Liver (tissue), 3 donors: ENCODE results near the gene HMGCS1.

ENCODE experiments used
- EGR1 ChIP-seq, 2 donors: IDR thresholded peaks; 2 replicates each; pipeline ENCODE4 v1.6.1; 2016 to 2018; ENCODE audit warnings: antibody characterized with exemption in 2 of 2, low read depth in 2 of 2
- FOXA1 ChIP-seq: IDR thresholded peaks from 2 replicates; pipeline ENCODE4 v1.6.1; 2016; ENCODE audit warnings: antibody characterized with exemption
- JUND ChIP-seq, 2 donors: IDR thresholded peaks; 2 replicates each; pipeline ENCODE4 v1.6.1; 2016; ENCODE audit warnings: antibody characterized with exemption in 2 of 2
- NR2F2 ChIP-seq: IDR thresholded peaks from 2 replicates; pipeline ENCODE4 v1.6.1; 2016; ENCODE audit warnings: antibody characterized with exemption
- TAF1 ChIP-seq: conservative IDR thresholded peaks from 2 replicates; pipeline ENCODE4 v1.6.1; 2016; ENCODE audit warnings: antibody characterized with exemption, mild to moderate bottlenecking
- TF ChIP-seq, protein P1 (sequence below): fragments of 150-350 bp; IDR thresholded peaks from 2 replicates; pipeline ENCODE4 v1.5.1; 2017; ENCODE audit warnings: improper control_type of control experiment, low read depth, low read length; ENCODE audit not compliant: missing input control
- TF ChIP-seq, protein P2 (sequence below): IDR thresholded peaks from 2 replicates; pipeline ENCODE4 v1.6.1; 2016; ENCODE audit warnings: antibody characterized with exemption
- TF ChIP-seq, protein P3 (sequence below): IDR thresholded peaks from 2 replicates; pipeline ENCODE4 v1.6.1; 2016; ENCODE audit warnings: antibody characterized with exemption
- TF ChIP-seq, protein P4 (sequence below): IDR thresholded peaks from 2 replicates; pipeline ENCODE4 v1.6.1; 2016; ENCODE audit warnings: antibody characterized with exemption
- donor health status: healthy.
- donor health status: healthy.

DNA sequence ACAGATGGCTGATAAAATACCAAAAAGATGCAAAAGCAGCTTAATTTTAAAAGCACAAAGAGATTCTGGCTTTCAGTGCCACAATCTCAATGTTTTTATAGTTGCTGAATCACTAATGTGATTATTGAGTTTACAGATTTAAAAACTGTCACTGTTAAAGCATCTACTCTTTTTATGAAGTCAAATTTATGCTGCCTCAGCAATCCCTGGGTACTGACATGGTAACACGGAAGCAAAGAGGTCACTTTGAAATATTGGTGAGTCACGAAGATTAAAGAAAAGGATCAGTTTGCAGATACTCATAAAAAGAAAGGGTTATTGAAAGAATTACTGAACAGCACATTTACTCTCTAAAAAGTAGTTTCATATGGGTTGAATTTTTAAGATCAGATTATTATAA lies 39.7 kb upstream of the HMGCS1 start:
- TF ChIP-seq TAF1 (no peak), FOXA1 (no peak), EGR1 (IDR thresholded peaks at IDR 0.05; ENCODE audit: low read depth in 2 of 2) (no peak), NR2F2 (no peak), JUND (IDR thresholded peaks at IDR 0.05) (no peak)
- TF ChIP-seq, protein P1, sequence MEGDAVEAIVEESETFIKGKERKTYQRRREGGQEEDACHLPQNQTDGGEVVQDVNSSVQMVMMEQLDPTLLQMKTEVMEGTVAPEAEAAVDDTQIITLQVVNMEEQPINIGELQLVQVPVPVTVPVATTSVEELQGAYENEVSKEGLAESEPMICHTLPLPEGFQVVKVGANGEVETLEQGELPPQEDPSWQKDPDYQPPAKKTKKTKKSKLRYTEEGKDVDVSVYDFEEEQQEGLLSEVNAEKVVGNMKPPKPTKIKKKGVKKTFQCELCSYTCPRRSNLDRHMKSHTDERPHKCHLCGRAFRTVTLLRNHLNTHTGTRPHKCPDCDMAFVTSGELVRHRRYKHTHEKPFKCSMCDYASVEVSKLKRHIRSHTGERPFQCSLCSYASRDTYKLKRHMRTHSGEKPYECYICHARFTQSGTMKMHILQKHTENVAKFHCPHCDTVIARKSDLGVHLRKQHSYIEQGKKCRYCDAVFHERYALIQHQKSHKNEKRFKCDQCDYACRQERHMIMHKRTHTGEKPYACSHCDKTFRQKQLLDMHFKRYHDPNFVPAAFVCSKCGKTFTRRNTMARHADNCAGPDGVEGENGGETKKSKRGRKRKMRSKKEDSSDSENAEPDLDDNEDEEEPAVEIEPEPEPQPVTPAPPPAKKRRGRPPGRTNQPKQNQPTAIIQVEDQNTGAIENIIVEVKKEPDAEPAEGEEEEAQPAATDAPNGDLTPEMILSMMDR, result no peak
- TF ChIP-seq, protein P2, sequence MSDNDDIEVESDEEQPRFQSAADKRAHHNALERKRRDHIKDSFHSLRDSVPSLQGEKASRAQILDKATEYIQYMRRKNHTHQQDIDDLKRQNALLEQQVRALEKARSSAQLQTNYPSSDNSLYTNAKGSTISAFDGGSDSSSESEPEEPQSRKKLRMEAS, result no peak
- TF ChIP-seq, protein P3, sequence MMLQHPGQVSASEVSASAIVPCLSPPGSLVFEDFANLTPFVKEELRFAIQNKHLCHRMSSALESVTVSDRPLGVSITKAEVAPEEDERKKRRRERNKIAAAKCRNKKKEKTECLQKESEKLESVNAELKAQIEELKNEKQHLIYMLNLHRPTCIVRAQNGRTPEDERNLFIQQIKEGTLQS, result no peak
- TF ChIP-seq, protein P4, sequence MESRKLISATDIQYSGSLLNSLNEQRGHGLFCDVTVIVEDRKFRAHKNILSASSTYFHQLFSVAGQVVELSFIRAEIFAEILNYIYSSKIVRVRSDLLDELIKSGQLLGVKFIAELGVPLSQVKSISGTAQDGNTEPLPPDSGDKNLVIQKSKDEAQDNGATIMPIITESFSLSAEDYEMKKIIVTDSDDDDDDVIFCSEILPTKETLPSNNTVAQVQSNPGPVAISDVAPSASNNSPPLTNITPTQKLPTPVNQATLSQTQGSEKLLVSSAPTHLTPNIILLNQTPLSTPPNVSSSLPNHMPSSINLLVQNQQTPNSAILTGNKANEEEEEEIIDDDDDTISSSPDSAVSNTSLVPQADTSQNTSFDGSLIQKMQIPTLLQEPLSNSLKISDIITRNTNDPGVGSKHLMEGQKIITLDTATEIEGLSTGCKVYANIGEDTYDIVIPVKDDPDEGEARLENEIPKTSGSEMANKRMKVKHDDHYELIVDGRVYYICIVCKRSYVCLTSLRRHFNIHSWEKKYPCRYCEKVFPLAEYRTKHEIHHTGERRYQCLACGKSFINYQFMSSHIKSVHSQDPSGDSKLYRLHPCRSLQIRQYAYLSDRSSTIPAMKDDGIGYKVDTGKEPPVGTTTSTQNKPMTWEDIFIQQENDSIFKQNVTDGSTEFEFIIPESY, result no peak
